HG02623 (cell line): ENCODE results near the gene IL17RE.
"Not testable (repeated sequence)": the region's sequence is repeated elsewhere in the genome, so short reads cannot be mapped to it uniquely, and the experiment has no call there.

Experiments used
- ATAC-seq: cut with Tn5 transposase; IDR thresholded peaks from one replicate; pipeline ENCODE4 v1.9.1; 2021; ENCODE audit warnings: moderate library complexity; ENCODE audit not compliant: unreplicated experiment

Gene IL17RE

DNA sequence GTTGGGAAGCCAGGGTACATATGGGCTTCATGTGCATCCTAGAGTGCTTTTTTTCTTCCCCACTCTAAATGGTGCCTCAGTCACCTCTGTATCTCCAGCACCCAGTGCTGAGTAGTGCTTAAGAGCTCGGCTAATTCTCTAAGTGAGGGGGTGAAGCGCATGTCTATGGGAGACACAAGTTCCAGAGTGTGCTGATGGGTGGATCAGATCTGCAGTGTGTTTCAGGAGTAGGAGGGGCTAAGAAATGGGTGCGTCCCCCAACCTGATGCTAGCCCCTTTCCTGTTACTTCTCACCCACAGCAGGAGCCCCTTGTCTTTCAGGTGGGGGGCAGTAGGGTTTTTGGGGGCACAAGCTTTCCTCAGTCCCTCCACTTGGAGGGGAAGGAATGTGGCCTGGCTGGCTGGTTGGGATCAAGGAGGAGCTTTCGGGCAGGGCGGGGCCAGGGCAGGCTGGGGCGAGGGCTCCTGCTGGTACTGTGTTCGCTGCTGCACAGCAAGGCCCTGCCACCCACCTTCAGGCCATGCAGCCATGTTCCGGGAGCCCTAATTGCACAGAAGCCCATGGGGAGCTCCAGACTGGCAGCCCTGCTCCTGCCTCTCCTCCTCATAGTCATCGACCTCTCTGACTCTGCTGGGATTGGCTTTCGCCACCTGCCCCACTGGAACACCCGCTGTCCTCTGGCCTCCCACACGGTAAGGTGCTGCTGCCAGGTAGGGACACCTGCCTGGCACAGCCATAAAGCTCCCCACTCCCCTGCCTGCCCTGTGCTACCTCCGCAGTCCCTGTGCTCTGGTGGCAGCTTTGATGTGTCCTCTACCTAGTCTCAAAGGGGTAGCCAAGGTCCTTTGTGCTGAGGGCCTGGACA lies at the start of gene IL17RE:
TSS of gene IL17RE (plus strand) at position 477 of the 866 bp plus-strand sequence. CDS start at position 562, 85 bp downstream.
- no peak for ATAC-seq

GRCh38 chr3:9854291-9854940 lies 48.2 kb upstream of the IL17RE start:
- ATAC-seq: not testable (repeated sequence)

DNA sequence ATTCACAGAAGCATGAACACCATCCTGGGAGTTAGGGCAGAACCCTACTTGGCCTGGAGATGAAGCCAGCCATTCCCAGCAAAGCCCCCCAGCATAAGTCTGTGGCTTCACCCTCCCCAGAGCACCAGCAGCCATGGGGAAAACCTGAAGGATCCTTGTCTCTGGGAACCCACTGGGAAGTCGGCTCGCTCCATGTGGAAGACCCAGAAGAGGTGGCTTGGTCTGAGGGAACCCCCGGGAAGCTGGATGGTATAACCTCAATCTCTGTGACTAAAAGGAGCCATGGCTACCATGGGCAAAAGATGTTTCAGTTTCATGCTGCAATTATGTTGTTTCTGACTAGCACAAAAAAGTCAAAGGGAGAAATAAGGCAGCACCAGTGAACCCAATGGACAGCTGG lies 47.1 kb upstream of the IL17RE start:
- no peak for ATAC-seq

DNA sequence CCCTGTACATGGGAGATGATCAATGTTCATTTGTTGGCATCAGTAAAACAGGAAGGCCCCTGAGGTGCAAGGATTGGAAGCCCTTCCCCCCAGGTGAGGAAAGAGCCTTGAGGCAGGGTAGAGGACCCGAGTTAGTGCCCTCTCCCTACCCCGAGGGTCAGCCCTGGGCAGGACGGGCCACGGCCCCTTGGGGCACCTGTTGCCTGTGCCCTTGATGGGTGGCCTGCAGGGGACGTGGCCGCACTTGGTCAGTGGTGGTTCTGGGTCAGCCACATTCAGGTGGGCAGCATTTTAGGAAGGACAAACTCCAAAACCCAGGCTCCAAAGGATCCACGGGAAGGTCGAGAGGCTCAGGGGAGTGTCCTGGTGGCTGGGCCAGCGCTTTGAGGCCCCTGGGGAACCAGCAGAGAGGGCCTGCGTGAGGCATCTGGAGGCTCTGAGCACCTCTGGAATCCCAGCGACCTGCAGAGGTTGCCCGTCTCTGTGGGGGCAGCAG lies 43.1 kb upstream of the IL17RE start:
- ATAC-seq: no peak

DNA sequence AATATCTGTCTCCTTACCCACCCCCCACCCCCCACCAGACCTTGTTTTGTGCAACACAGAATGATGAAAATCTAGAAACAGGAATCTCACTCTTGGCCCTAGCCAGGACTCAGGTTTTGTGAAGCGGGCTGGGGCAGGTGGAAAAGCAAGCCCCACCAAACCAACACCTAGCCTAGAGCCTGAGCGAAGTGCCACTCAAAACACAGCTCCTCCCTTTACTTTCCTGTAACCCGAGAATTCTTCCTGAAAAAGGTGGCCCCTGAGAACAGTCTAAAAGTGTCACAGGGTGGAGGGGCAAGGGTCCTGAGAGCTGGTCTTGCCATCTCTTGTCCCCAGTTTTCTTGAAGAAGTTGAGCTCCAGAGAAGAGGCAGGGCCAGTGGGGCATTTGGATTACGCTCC lies 41.4 kb upstream of the IL17RE start:
- no peak for ATAC-seq

GRCh38 chr3:9861626-9862130 lies 41.0 kb upstream of the IL17RE start:
- ATAC-seq: no peak

- no peak for ATAC-seq
Measured at GRCh38 chr3:9862391-9863057, 40.1 kb upstream of the IL17RE start.

DNA sequence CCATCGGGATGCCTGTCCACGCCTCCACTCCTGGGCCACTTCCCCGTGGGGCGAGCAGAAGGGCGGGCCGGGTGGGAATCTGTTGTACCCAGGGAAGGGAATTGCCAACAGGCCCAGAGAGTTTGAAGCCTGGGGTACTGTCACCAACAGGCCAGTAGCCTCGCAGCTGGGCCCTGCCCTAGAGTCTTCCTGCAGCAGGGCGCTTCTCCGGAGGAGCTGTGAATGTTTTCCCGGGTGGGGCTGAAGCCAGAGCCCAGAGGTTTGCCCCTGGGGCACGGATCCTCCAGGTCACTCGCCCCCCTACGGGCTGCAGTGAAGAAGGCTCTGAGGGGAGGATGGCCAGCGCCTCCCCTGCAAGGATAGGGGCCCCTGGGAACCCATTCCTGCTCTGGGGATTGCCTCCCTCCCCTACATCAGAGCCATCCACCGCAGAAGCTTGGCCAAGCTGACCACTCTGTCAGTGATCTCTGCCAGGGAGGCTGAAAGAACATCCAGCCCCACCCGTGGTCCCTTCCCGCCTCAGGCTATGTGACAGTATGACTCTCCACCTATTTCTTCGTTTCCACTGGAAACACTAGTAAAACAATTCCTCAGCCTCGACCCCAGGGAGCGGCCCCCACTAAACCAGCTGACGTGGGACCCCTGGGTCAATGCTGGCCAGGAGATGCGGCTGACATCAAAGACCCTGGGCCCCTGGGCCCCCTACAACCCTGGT lies 39.4 kb upstream of the IL17RE start:
- no peak for ATAC-seq

DNA sequence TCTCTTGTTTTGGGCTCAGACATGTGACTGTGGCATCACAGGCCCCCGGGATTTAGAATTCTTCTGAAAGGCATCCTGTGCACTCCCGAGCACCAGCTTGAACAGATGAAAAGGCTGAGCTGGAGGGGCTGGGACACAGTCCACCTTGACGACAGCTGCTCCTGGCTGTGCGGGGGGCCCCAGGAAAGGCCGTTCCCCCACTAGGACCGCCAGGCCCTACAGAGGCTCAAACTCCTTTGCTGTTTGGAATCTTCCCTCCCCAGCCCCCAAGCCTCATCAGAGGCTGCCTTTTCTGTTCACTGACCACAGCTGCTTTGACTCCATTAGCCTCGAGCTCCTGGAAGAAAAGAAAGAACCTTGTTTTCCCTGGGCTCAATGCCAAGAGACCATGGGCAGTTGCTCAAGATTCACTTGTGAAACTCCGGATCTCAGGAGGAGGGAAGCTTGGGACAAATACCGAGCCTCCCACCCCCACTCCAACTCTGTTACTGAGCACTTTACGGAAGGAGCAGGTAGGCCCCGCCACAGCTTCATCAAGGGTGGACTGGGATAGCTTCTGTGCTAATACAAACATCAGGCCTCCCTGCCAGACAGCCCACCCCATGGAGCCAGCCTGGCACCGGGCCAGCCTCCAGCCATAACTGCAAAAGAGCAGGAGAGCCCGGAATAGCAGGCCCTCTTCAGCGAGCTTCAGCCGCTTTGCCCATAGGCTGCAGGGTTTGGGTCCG lies 38.3 kb upstream of the IL17RE start:
- no peak for ATAC-seq

GRCh38 chr3:9865125-9865637 lies 37.5 kb upstream of the IL17RE start:
- ATAC-seq: not testable (repeated sequence)

GRCh38 chr3:9866639-9867038 lies 36.0 kb upstream of the IL17RE start:
- ATAC-seq: no peak

DNA sequence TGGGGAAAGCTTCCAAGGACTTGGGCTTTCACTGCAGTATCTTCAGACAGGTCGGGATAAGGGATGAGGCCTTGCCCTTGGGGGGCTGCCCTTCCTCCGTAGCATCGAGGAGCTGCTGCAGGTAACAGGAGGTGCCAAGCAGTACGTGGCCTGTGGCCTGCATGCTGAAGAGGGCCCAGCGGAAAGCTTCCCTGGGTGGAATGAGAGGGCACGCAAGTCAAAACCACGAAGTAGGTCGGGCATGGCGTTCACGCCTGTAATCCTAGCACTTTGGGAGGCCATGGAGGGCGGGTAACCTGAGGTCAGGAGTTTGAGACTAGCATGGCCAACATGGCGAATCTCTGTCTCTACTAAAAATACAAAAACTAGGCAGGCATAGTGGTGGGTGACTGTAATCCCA lies 35.5 kb upstream of the IL17RE start:
- no peak for ATAC-seq

DNA sequence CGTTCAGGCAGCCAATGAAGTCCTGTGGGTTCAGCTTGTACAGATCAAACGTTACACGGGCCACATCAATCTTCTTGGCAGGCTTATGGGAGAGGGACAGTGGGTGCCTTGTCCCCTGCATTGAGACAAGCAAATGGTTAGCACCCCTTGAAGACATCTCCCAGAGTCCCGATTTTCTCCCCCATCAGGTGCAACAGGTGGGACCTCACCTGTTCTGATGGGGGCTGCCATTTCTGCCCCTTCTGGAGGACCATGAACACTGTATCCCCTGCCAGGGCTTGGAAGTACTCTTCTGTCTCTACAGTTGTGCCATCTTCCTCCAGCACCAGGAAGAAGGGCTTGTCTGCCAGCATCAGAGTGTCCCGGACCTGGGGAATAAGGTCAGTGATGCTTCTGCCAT lies 32.7 kb upstream of the IL17RE start:
- ATAC-seq: no peak

GRCh38 chr3:9870978-9871377 lies 31.7 kb upstream of the IL17RE start:
- no peak for ATAC-seq

GRCh38 chr3:9872067-9872466 lies 30.6 kb upstream of the IL17RE start:
- not testable (repeated sequence) for ATAC-seq

GRCh38 chr3:9875448-9875847 lies 27.2 kb upstream of the IL17RE start:
- ATAC-seq: no peak

DNA sequence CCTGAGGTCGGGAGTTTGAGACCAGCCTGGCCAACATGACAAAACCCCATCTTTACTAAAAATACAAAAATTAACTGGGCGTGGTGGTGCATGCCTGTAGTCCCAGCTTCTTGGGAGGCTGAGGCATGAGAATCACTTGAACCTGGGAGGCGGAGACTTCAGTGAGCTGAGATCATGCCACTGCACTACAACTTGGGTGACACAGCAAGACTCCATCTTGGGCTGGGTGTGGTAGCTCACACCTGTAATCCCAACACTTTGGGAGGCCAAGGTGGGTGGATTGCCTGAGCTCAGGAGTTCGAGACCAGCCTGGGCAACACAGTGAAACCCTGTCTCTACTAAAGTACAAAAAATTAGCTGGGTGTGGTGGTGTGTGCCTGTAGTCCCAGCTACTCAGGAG lies 26.4 kb upstream of the IL17RE start:
- ATAC-seq: not testable (repeated sequence)

GRCh38 chr3:9876991-9877390 lies 25.7 kb upstream of the IL17RE start:
- no peak for ATAC-seq

- ATAC-seq: no peak
Measured at GRCh38 chr3:9878700-9879099, 23.9 kb upstream of the IL17RE start.
